Endothelial cell of umbilical vein (primary cell): ENCODE results near the gene AMBP. TPM values are rescaled to one million over a fixed set of nuclear protein-coding genes. Genes with fewer than 3 reads are reported as not detected.

Experiments used
- BruUV-seq: library from RNA; stranded (reverse); fragments of 400-500 nt; replicated peaks from 2 replicates; lab custom pipeline; 2021; lab: Mats Ljungman, UMichigan
- CTCF ChIA-PET: fragments of 300-600, 350-600 bp; sonication (Branson Sonifier 250); formaldehyde crosslinking; loops from one replicate; lab custom pipeline; 2021; ENCODE audit warnings: antibody characterized with exemption, inconsistent platforms; lab: Charles Lee
- POLR2A ChIA-PET: fragments of 300-600, 350-600 bp; sonication (Branson Sonifier 250); formaldehyde crosslinking; loops from one replicate; lab custom pipeline; 2021; ENCODE audit warnings: antibody characterized with exemption, inconsistent platforms; lab: Charles Lee
- DNase-seq: peaks from one replicate; pipeline ENCODE4 v3.0.0-alpha.2; 2011; ENCODE audit warnings: low read depth, low spot score
- FAIRE-seq: peaks from 2 replicates; lab custom pipeline; 2011; peaks lifted over from hg19 to GRCh38; lab: Jason Lieb, UNC
- H2AFZ ChIP-seq: 2 replicates; pipeline ENCODE4 v1.6.0; 2012; ENCODE audit warnings: low read depth, low read length, control low read depth, inconsistent platforms
- H3K27ac ChIP-seq: 2 replicates; pipeline ENCODE4 v1.5.1; 2011; ENCODE audit warnings: low read depth, mild to moderate bottlenecking, control low read depth, low read length, moderate library complexity; ENCODE audit not compliant: insufficient read depth
- H3K27me3 ChIP-seq, 2 experiments: 2 replicates each; pipeline versions ENCODE4 v1.6.0 to v1.6.1; 2011; ENCODE audit warnings: low read length in 2 of 2, mixed read lengths in 1 of 2; ENCODE audit not compliant: control insufficient read depth in 2 of 2, insufficient read depth in 2 of 2
- H3K36me3 ChIP-seq, 2 experiments: 2 replicates in 1 of 2; 3 replicates in 1 of 2; pipeline ENCODE4 v1.5.1; 2011; ENCODE audit warnings: low read length in 2 of 2, mild to moderate bottlenecking in 1 of 2, moderate library complexity in 1 of 2; ENCODE audit not compliant: control insufficient read depth in 2 of 2, insufficient read depth in 2 of 2; ENCODE audit errors: extremely low read depth in 1 of 2
- H3K4me1 ChIP-seq: 3 replicates; pipeline ENCODE4 v1.5.1; 2011; ENCODE audit warnings: mild to moderate bottlenecking, low read length; ENCODE audit not compliant: control insufficient read depth, insufficient read depth; ENCODE audit errors: extremely low read depth
- H3K4me2 ChIP-seq: 2 replicates; pipeline ENCODE4 v1.6.1; 2011; ENCODE audit warnings: low read length, control low read depth, mixed read lengths; ENCODE audit not compliant: insufficient read depth
- H3K4me3 ChIP-seq, 3 experiments: fragments of 200-600 bp in 1 of 3; sonication (generic), shearing (Covaris generic) in 1 of 3; replicated peaks in 1 of 3; 2 replicates each; pipeline ENCODE4 v1.5.1; 2011 to 2016; ENCODE audit warnings: control low read depth in 3 of 3, low read length in 3 of 3, mild to moderate bottlenecking in 2 of 3, inconsistent platforms in 1 of 3, low read depth in 1 of 3, moderate library complexity in 1 of 3; ENCODE audit not compliant: insufficient read depth in 1 of 3
- H3K79me2 ChIP-seq: 2 replicates; pipeline ENCODE4 v1.6.0; 2012; ENCODE audit warnings: low read length, inconsistent platforms; ENCODE audit not compliant: control insufficient read depth, insufficient read depth
- H3K9ac ChIP-seq: replicated peaks from 2 replicates; pipeline ENCODE3; 2011; ENCODE audit warnings: low read length, control low read depth; ENCODE audit not compliant: insufficient read depth; ENCODE audit errors: extremely low read depth
- H3K9me1 ChIP-seq: replicated peaks from 3 replicates; pipeline ENCODE4 v1.6.0; 2011; ENCODE audit warnings: mild to moderate bottlenecking, low read length; ENCODE audit not compliant: control insufficient read depth, insufficient read depth; ENCODE audit errors: extremely low read depth
- H3K9me3 ChIP-seq: replicated peaks from 2 replicates; pipeline ENCODE4 v1.5.1; 2012; ENCODE audit warnings: low read length, inconsistent platforms; ENCODE audit not compliant: control insufficient read depth, insufficient read depth
- H4K20me1 ChIP-seq: replicated peaks from 2 replicates; pipeline ENCODE3; 2011; ENCODE audit warnings: mild to moderate bottlenecking, low read length; ENCODE audit not compliant: control insufficient read depth, insufficient read depth; ENCODE audit errors: extremely low read depth
- EZH2 ChIP-seq: IDR thresholded peaks from 2 replicates; pipeline ENCODE4 v1.6.1; 2012; ENCODE audit warnings: borderline replicate concordance, low read depth, mild to moderate bottlenecking, moderate library complexity, low read length, inconsistent platforms; ENCODE audit not compliant: severe bottlenecking
- FOS ChIP-seq: IDR thresholded peaks from 2 replicates; pipeline ENCODE4 v1.6.1; 2011; ENCODE audit warnings: mild to moderate bottlenecking, low read length, moderate library complexity, borderline replicate concordance; ENCODE audit not compliant: insufficient read depth
- GATA2 ChIP-seq: IDR thresholded peaks from 2 replicates; pipeline ENCODE4 v1.7.0; 2011; ENCODE audit warnings: low read depth, mild to moderate bottlenecking, moderate library complexity, mixed read lengths, low read length; ENCODE audit not compliant: insufficient read length, insufficient read depth
- JUN ChIP-seq: IDR thresholded peaks from 2 replicates; pipeline ENCODE4 v1.6.1; 2011; ENCODE audit warnings: borderline replicate concordance, low read depth; ENCODE audit not compliant: insufficient read length, insufficient read depth
- MYC ChIP-seq: IDR thresholded peaks from one replicate; pipeline ENCODE4 v1.6.1; 2011; ENCODE audit warnings: mild to moderate bottlenecking, low read depth, low read length
- POLR2A ChIP-seq: IDR thresholded peaks from 2 replicates; pipeline ENCODE4 v1.6.1; 2012; ENCODE audit warnings: low read depth, mild to moderate bottlenecking, control low read depth, low read length
- POLR2AphosphoS5 ChIP-seq: IDR thresholded peaks from 2 replicates; pipeline ENCODE4 v1.6.1; 2012; ENCODE audit warnings: low read depth, mild to moderate bottlenecking, control low read depth, low read length, moderate library complexity; ENCODE audit not compliant: insufficient read depth
- dilution Hi-C: fragments of 300-500 bp; cut with MboI; formaldehyde crosslinking; loops from one replicate; pipeline ENCODE4 v1.15.0; 2019; ENCODE audit warnings: low sequenced_read_pairs; ENCODE audit not compliant: extremely low pct_ligation_motif_present
- intact Hi-C: fragments of 100-400 bp; cut with micrococcal nuclease; formaldehyde crosslinking; loops from one replicate; pipeline ENCODE4 v1.10.0; 2022
- polyA plus RNA-seq, 4 experiments: library from polyadenylated mRNA; depleted of rRNA in 3 of 4; stranded (reverse) in 3 of 4; unstranded in 1 of 4; fragments of >200 nt; gene quantifications; 2 replicates each; pipeline versions ENCODE4 v1.2.1 to v1.2.3, GENCODE V29; 2011 to 2012; ENCODE audit warnings: missing spikeins in 1 of 4
- total RNA-seq: library from RNA; stranded (reverse); gene quantifications from 2 replicates; pipeline ENCODE4 v1.2.3, GENCODE V29; 2021
- TF ChIP-seq, protein P1 (sequence below): IDR thresholded peaks from 2 replicates; pipeline ENCODE4 v1.6.1; 2011; ENCODE audit not compliant: insufficient read depth, insufficient read length
- TF ChIP-seq, protein P2 (sequence below), 2 donors: IDR thresholded peaks; 1 replicate in 1 of 2; 2 replicates in 1 of 2; pipeline ENCODE4 v1.5.1; 2011; ENCODE audit warnings: low read length in 2 of 2, mild to moderate bottlenecking in 2 of 2, moderate library complexity in 2 of 2, control low read depth in 1 of 2, inconsistent platforms in 1 of 2, low read depth in 1 of 2; ENCODE audit not compliant: insufficient read depth in 1 of 2; ENCODE audit errors: extremely low read depth in 1 of 2

The AMBP gene
- total and polyA plus RNA-seq, 2 donors (not counting 3 experiments of a cell fraction or from before 2014, with no cell fraction given): not detected

DNA sequence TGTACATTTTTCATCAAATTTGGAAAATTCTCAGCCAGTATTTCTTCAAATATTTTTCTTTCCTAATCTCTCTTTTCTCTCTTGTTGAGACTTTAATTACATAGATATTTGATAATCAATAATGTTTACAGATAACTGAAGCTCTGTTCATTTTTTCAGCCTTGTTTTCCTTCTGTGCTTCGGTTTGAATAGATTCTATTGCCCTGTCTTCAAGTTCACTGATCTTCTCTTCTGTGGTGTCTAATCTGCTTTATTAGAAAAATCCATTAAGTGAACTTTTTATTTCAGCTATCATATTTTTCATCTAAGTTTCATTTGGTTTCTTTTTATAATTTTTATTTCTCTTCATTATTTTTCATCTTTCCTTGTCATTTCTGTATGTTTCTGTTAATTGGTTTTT lies 54.1 kb downstream of the AMBP start:
- POLR2A ChIA-PET: no interaction called here
- H3K4me1 ChIP-seq: no peaks in the 10 kb centered on the region
- no peaks in the 10 kb centered on the region for H3K27me3 ChIP-seq
- intact Hi-C loops: no loop called here
- FAIRE-seq (no peak), DNase-seq (no peak)
- H3K9ac ChIP-seq: no peak overlapping the region
- dilution Hi-C loops: no loop called here
- H3K4me3 ChIP-seq: no peak overlapping the region
- no peak for TF ChIP-seq FOS
- TF ChIP-seq, protein P1, sequence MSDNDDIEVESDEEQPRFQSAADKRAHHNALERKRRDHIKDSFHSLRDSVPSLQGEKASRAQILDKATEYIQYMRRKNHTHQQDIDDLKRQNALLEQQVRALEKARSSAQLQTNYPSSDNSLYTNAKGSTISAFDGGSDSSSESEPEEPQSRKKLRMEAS: no peak
- TF ChIP-seq MYC: no peak
- TF ChIP-seq POLR2AphosphoS5: no peak
- peaks cover 25 to 29% of the 10 kb centered on the region in 2 experiments for H3K36me3 ChIP-seq
- CTCF ChIA-PET: interaction anchor here (1.3 to 2.0 kb wide), 2 partner anchors 19 to 286 kb away, joined by 3 to 5 read pairs; no protein-coding TSS in a partner anchor
- no peaks in the 10 kb centered on the region for H4K20me1 ChIP-seq
- H3K79me2 ChIP-seq: no peaks in the 10 kb centered on the region
- no peaks in the 10 kb centered on the region for H3K9me3 ChIP-seq
- H3K9me1 ChIP-seq: no peaks in the 10 kb centered on the region
- no peak overlapping the region for H3K4me2 ChIP-seq
- no TSS peak for BruUV-seq
- no peak overlapping the region for H2AFZ ChIP-seq
- H3K27ac ChIP-seq: no peak overlapping the region

DNA sequence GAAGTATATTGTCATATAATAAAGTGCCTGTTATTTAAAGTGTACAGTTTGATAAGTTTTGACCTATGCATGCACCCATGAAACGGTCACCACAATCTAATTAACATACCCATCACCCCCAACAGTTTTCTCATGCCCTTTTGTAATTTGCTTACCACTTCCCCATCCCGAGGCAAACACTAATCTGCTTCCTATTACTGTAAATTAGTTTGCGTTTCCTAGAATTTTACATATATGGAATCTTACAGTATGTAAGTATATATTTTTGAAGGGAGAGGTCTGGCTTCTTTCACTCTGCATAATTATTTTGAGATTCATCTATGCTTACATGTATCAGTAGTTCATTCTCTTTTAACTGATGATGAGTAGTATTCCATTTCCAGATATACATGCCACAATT lies 56.5 kb downstream of the AMBP start:
- TF ChIP-seq, protein P2, sequence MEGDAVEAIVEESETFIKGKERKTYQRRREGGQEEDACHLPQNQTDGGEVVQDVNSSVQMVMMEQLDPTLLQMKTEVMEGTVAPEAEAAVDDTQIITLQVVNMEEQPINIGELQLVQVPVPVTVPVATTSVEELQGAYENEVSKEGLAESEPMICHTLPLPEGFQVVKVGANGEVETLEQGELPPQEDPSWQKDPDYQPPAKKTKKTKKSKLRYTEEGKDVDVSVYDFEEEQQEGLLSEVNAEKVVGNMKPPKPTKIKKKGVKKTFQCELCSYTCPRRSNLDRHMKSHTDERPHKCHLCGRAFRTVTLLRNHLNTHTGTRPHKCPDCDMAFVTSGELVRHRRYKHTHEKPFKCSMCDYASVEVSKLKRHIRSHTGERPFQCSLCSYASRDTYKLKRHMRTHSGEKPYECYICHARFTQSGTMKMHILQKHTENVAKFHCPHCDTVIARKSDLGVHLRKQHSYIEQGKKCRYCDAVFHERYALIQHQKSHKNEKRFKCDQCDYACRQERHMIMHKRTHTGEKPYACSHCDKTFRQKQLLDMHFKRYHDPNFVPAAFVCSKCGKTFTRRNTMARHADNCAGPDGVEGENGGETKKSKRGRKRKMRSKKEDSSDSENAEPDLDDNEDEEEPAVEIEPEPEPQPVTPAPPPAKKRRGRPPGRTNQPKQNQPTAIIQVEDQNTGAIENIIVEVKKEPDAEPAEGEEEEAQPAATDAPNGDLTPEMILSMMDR (IDR thresholded peaks at IDR 0.05; ENCODE audit: extremely low read depth in 1 of 2, insufficient read depth in 1 of 2, low read depth in 1 of 2, low read length in 2 of 2): no peak
- TF ChIP-seq GATA2 (no peak), FOS (no peak), MYC (no peak), JUN (no peak), EZH2 (no peak), POLR2A (no peak)
- TF ChIP-seq, protein P1: no peak
- no peak overlapping the region for H3K27ac ChIP-seq
- H3K36me3 ChIP-seq: peaks cover 29 to 30% of the 10 kb centered on the region in 2 experiments
- no peaks in the 10 kb centered on the region for H3K27me3 ChIP-seq
- no peak overlapping the region for H3K4me2 ChIP-seq
- no TSS peak for BruUV-seq
- no peaks in the 10 kb centered on the region for H4K20me1 ChIP-seq
- intact Hi-C loops (no loop called here), dilution Hi-C loops (no loop called here)
- no peak for DNase-seq
- no peak overlapping the region for H3K9ac ChIP-seq
- H3K4me3 ChIP-seq: no peak overlapping the region
- no peaks in the 10 kb centered on the region for H3K9me3 ChIP-seq
- H2AFZ ChIP-seq: no peak overlapping the region
- H3K4me1 ChIP-seq: no peaks in the 10 kb centered on the region
- CTCF ChIA-PET: no interaction called here
- no peak for FAIRE-seq
- no peaks in the 10 kb centered on the region for H3K9me1 ChIP-seq
- POLR2A ChIA-PET: no interaction called here
- no peaks in the 10 kb centered on the region for H3K79me2 ChIP-seq
